Measurements from ENCODE around the gene DUXB. TPM values are rescaled to one million over a fixed set of nuclear protein-coding genes. Genes with fewer than 3 reads are reported as not detected.

Gene DUXB
- polyA plus RNA-seq = not detected

DNA sequence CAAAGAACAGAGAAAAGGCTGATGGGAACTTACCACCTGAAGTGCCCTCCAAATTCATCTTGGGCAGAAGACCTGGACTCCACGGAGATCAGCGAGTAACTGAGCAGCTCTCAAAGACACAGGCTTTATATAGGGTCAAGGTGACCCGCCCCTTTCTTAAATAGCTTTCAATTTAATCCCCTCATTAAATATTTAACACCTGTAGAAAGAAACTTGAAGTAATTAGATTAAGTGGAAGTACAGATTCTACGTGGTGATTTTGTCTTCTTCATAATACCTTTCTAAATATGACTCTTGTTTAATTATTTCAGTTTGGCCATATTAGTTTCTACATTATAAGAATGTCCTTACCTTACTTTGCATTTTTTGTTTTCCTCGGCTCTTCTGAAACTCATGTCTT is at the start of gene DUXB:
Gene DUXB (minus strand): TSS at position 101 of the 400 bp plus-strand sequence. CDS start 43 bp downstream, at position 58.
- Histone ChIP-seq H3K4me1 (ENCODE audit: control insufficient read depth in 2 of 2, insufficient read depth in 2 of 2, low read length in 1 of 2) (no peaks in the 10 kb centered on the region), H3K9me3 (ENCODE audit: control insufficient read depth in 2 of 2, insufficient read depth in 1 of 2, low read depth in 1 of 2, low read length in 1 of 2) (no peaks in the 10 kb centered on the region), H3K27ac (ENCODE audit: low read depth in 2 of 2, low read length in 1 of 2) (no peak within 1 kb of the TSS), H3K27me3 (ENCODE audit: control insufficient read depth in 1 of 2, insufficient read depth in 2 of 2, low read length in 2 of 2) (no peaks in the 10 kb centered on the region), H3K36me3 (ENCODE audit: control insufficient read depth in 2 of 2, insufficient read depth in 2 of 2, low read length in 1 of 2) (no peaks in the 10 kb centered on the region), H3K4me3 (ENCODE audit: low read depth in 1 of 2, low read length in 2 of 2) (no peak within 1 kb of the TSS)
- WGBS, 2 donors = 86 to 89% methylated on average over 5 of the region's 5 CpGs

- no peak overlapping the region for H3K27ac ChIP-seq (ENCODE audit: low read depth in 2 of 2, low read length in 1 of 2)
- 65 to 76% methylated on average over 3 of the region's 3 CpGs for WGBS, 2 donors
- peaks cover 0 to 2% of the 10 kb centered on the region in 2 donors for H3K36me3 ChIP-seq (ENCODE audit: control insufficient read depth in 2 of 2, insufficient read depth in 2 of 2, low read length in 1 of 2)
- no peak overlapping the region for H3K4me3 ChIP-seq (ENCODE audit: low read depth in 1 of 2, low read length in 2 of 2)
- no peaks in the 10 kb centered on the region for H3K27me3 ChIP-seq (ENCODE audit: control insufficient read depth in 1 of 2, insufficient read depth in 2 of 2, low read length in 2 of 2)
- H3K9me3 ChIP-seq (ENCODE audit: control insufficient read depth in 2 of 2, insufficient read depth in 1 of 2, low read depth in 1 of 2, low read length in 1 of 2) = no peaks in the 10 kb centered on the region
- H3K4me1 ChIP-seq (ENCODE audit: control insufficient read depth in 2 of 2, insufficient read depth in 2 of 2, low read length in 1 of 2) = peaks cover 0 to 4% of the 10 kb centered on the region in 2 donors
Observed at GRCh38 chr16:75750528-75750927, 49.3 kb upstream of the DUXB start.

GRCh38 chr16:75746359-75746758 is 45.1 kb upstream of the DUXB start:
- WGBS, 2 donors = 72 to 84% methylated on average over 3 of the region's 3 CpGs
- Histone ChIP-seq H3K9me3 (ENCODE audit: control insufficient read depth in 2 of 2, insufficient read depth in 1 of 2, low read depth in 1 of 2, low read length in 1 of 2) (no peaks in the 10 kb centered on the region), H3K4me1 (ENCODE audit: control insufficient read depth in 2 of 2, insufficient read depth in 2 of 2, low read length in 1 of 2) (no peaks in the 10 kb centered on the region), H3K27me3 (ENCODE audit: control insufficient read depth in 1 of 2, insufficient read depth in 2 of 2, low read length in 2 of 2) (no peaks in the 10 kb centered on the region), H3K4me3 (ENCODE audit: low read depth in 1 of 2, low read length in 2 of 2) (no peak overlapping the region), H3K36me3 (ENCODE audit: control insufficient read depth in 2 of 2, insufficient read depth in 2 of 2, low read length in 1 of 2) (no peaks in the 10 kb centered on the region), H3K27ac (ENCODE audit: low read depth in 2 of 2, low read length in 1 of 2) (no peak overlapping the region)

DNA sequence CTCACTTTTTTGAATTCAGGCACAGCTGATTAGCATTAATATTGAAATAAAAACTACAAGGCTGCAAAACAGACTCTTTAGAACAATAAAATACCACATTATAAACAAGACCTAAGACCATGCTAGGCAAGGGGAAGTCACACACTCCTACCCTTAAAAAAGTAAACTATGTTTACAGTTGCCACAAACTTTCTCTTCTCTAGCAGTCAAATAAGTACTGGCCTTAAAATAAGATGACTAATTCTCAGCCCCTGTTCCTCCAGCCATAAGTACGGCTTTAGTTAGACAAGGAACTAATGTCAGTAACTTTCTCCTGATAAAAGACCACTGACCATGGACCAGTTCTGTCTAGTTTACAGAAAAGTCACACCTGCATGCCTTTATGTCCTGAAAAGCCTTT is 44.6 kb upstream of the DUXB start:
- H3K4me3 ChIP-seq (ENCODE audit: low read depth in 1 of 2, low read length in 2 of 2) = no peak overlapping the region
- no peaks in the 10 kb centered on the region for H3K9me3 ChIP-seq (ENCODE audit: control insufficient read depth in 2 of 2, insufficient read depth in 1 of 2, low read depth in 1 of 2, low read length in 1 of 2)
- no peak overlapping the region for H3K27ac ChIP-seq (ENCODE audit: low read depth in 2 of 2, low read length in 1 of 2)
- H3K36me3 ChIP-seq (ENCODE audit: control insufficient read depth in 2 of 2, insufficient read depth in 2 of 2, low read length in 1 of 2) = no peaks in the 10 kb centered on the region
- no peaks in the 10 kb centered on the region for H3K27me3 ChIP-seq (ENCODE audit: control insufficient read depth in 1 of 2, insufficient read depth in 2 of 2, low read length in 2 of 2)
- WGBS, 2 donors = 59 to 73% methylated on average over 1 of the region's 1 CpG
- no peaks in the 10 kb centered on the region for H3K4me1 ChIP-seq (ENCODE audit: control insufficient read depth in 2 of 2, insufficient read depth in 2 of 2, low read length in 1 of 2)

DNA sequence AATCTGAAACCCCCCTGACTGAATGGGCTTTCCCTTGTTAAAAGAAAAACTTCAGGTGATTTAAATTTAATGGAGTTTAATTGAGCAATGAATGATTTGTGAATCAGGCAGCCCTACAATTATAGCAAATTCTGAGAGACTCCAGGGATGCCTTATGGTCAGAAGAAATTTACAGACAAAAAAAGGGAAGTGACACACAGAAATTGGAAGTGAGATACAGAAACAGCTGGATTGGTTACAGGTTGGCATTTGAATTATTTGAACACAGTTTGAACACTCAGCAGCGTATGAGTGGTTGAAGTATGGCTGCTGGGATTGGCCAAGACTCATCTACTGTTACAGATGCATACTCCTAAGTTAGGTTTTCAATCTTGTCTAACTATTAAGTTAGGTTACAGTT is 44.0 kb upstream of the DUXB start:
- H3K27ac ChIP-seq (ENCODE audit: low read depth in 2 of 2, low read length in 1 of 2) = no peak overlapping the region
- H3K36me3 ChIP-seq (ENCODE audit: control insufficient read depth in 2 of 2, insufficient read depth in 2 of 2, low read length in 1 of 2) = no peaks in the 10 kb centered on the region
- WGBS, 2 donors = 63 to 73% methylated on average over 1 of the region's 1 CpG
- H3K4me1 ChIP-seq (ENCODE audit: control insufficient read depth in 2 of 2, insufficient read depth in 2 of 2, low read length in 1 of 2) = no peaks in the 10 kb centered on the region
- no peaks in the 10 kb centered on the region for H3K27me3 ChIP-seq (ENCODE audit: control insufficient read depth in 1 of 2, insufficient read depth in 2 of 2, low read length in 2 of 2)
- no peak overlapping the region for H3K4me3 ChIP-seq (ENCODE audit: low read depth in 1 of 2, low read length in 2 of 2)
- peaks cover 0 to 5% of the 10 kb centered on the region in 2 donors for H3K9me3 ChIP-seq (ENCODE audit: control insufficient read depth in 2 of 2, insufficient read depth in 1 of 2, low read depth in 1 of 2, low read length in 1 of 2)

- H3K4me3 ChIP-seq (ENCODE audit: low read depth in 1 of 2, low read length in 2 of 2) = no peak overlapping the region
- H3K36me3 ChIP-seq (ENCODE audit: control insufficient read depth in 2 of 2, insufficient read depth in 2 of 2, low read length in 1 of 2) = no peaks in the 10 kb centered on the region
- H3K27ac ChIP-seq (ENCODE audit: low read depth in 2 of 2, low read length in 1 of 2) = no peak overlapping the region
- peaks cover 0 to 8% of the 10 kb centered on the region in 2 donors for H3K9me3 ChIP-seq (ENCODE audit: control insufficient read depth in 2 of 2, insufficient read depth in 1 of 2, low read depth in 1 of 2, low read length in 1 of 2)
- no peaks in the 10 kb centered on the region for H3K4me1 ChIP-seq (ENCODE audit: control insufficient read depth in 2 of 2, insufficient read depth in 2 of 2, low read length in 1 of 2)
- 31% methylated on average over 1 of the region's 1 CpG for WGBS, 2 donors
- H3K27me3 ChIP-seq (ENCODE audit: control insufficient read depth in 1 of 2, insufficient read depth in 2 of 2, low read length in 2 of 2) = no peaks in the 10 kb centered on the region
Observed at GRCh38 chr16:75742424-75743047, 41.3 kb upstream of the DUXB start.

DNA sequence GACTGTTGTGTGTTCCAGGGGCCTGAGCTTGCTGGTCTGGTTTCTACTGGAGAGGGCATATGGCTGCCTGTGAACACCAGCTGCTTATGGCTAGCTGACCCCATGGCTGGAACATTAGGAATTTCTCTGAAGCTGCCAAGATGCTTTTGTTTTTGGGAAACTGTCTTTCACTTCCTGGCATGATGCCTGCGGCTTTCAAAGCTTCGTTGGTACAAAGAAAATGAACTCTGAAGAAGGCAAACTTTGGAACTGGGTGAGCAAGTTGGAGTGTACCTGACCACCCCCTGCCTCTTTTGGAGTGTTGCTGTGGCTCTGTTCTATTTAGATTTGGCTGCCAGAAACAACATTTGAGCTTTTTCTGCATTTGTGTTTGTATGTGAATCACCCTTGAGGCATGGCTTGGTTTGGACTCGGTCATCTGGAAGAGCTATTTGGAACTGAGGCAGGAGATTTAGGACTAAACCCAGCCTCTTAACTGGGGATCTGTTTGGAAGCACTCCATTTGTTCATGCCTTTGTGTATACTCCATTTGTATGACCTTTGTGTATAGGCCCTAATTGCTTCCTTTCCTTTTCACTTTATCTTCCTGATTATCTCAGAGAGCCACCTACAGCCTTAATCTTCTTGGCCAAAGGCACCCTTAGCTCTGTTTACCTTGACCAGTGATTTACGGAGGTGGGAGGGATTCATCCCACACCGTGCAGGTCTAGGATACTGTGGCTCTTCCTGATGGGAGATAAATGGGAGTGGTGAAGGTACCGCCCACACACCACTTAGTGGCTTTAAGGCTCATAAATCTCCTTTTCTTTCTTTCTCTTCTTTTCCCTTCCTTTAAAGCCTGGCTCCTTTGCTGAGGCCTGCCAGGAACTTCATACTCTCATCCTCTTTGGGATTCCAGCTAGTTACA is 32.3 kb upstream of the DUXB start:
- H3K9me3 ChIP-seq (ENCODE audit: control insufficient read depth in 2 of 2, insufficient read depth in 1 of 2, low read depth in 1 of 2, low read length in 1 of 2) = no peaks in the 10 kb centered on the region
- no peaks in the 10 kb centered on the region for H3K27me3 ChIP-seq (ENCODE audit: control insufficient read depth in 1 of 2, insufficient read depth in 2 of 2, low read length in 2 of 2)
- H3K27ac ChIP-seq (ENCODE audit: low read depth in 2 of 2, low read length in 1 of 2) = peak overlapping the region in 1 of 2 donors; percentile 21
- H3K4me3 ChIP-seq (ENCODE audit: low read depth in 1 of 2, low read length in 2 of 2) = no peak overlapping the region
- H3K36me3 ChIP-seq (ENCODE audit: control insufficient read depth in 2 of 2, insufficient read depth in 2 of 2, low read length in 1 of 2) = no peaks in the 10 kb centered on the region
- peaks cover 0 to 2% of the 10 kb centered on the region in 2 donors for H3K4me1 ChIP-seq (ENCODE audit: control insufficient read depth in 2 of 2, insufficient read depth in 2 of 2, low read length in 1 of 2)
- 23 to 36% methylated on average over 6 of the region's 6 CpGs for WGBS, 2 donors

- Histone ChIP-seq H3K27ac (ENCODE audit: low read depth in 2 of 2, low read length in 1 of 2) (peak overlapping the region; percentile 8 to 42), H3K4me3 (ENCODE audit: low read depth in 1 of 2, low read length in 2 of 2) (no peak overlapping the region)
- WGBS, 2 donors = 29 to 32% methylated on average over 2 of the region's 2 CpGs
Observed at GRCh38 chr16:75732871-75733270, 31.6 kb upstream of the DUXB start.

DNA sequence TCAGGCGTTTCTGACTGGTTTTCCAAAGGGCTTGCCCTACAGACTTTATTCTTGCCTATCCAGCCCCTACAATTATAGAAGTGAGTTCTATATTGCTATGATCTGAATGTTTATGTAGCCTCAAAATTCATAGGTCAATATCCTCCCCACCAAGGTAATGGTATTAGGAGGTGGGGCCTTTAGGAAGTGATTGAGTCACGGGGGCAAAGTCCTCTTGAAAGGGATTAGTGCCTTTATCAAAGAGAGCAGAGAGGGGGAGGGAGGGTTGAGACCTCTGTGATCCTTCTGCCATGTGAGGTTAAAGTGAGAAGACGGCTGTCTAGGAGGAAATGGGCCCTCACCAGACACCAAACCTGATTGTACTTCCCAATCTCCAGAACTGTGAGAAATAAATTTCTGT is 26.0 kb upstream of the DUXB start:
- no peaks in the 10 kb centered on the region for H3K27me3 ChIP-seq (ENCODE audit: control insufficient read depth in 1 of 2, insufficient read depth in 2 of 2, low read length in 2 of 2)
- no peaks in the 10 kb centered on the region for H3K4me1 ChIP-seq (ENCODE audit: control insufficient read depth in 2 of 2, insufficient read depth in 2 of 2, low read length in 1 of 2)
- H3K27ac ChIP-seq (ENCODE audit: low read depth in 2 of 2, low read length in 1 of 2) = no peak overlapping the region
- 41 to 45% methylated on average over 3 of the region's 3 CpGs for WGBS, 2 donors
- no peak overlapping the region for H3K4me3 ChIP-seq (ENCODE audit: low read depth in 1 of 2, low read length in 2 of 2)
- H3K9me3 ChIP-seq (ENCODE audit: control insufficient read depth in 2 of 2, insufficient read depth in 1 of 2, low read depth in 1 of 2, low read length in 1 of 2) = no peaks in the 10 kb centered on the region
- H3K36me3 ChIP-seq (ENCODE audit: control insufficient read depth in 2 of 2, insufficient read depth in 2 of 2, low read length in 1 of 2) = no peaks in the 10 kb centered on the region

More at GRCh38 chr16:75732871-75733270, 31.6 kb upstream of the DUXB start:
- Histone ChIP-seq H3K36me3 (ENCODE audit: control insufficient read depth in 2 of 2, insufficient read depth in 2 of 2, low read length in 1 of 2) (no peaks in the 10 kb centered on the region), H3K4me1 (ENCODE audit: control insufficient read depth in 2 of 2, insufficient read depth in 2 of 2, low read length in 1 of 2) (peaks cover 0 to 2% of the 10 kb centered on the region in 2 donors), H3K9me3 (ENCODE audit: control insufficient read depth in 2 of 2, insufficient read depth in 1 of 2, low read depth in 1 of 2, low read length in 1 of 2) (no peaks in the 10 kb centered on the region), H3K27me3 (ENCODE audit: control insufficient read depth in 1 of 2, insufficient read depth in 2 of 2, low read length in 2 of 2) (no peaks in the 10 kb centered on the region)
